Measurements from ENCODE around the gene GNG12. TPM values are rescaled to one million over a fixed set of nuclear protein-coding genes. Genes with fewer than 3 reads are reported as not detected.
A peak's percentile ranks its signal among the peaks of the same experiment; 100 is the strongest.

Gene GNG12
- total RNA-seq, 1 experiment from 2014 or later, result 211 TPM

- DNase-seq (ENCODE audit: low read depth), result no peak
Observed at GRCh38 chr1:67653304-67653703, 180.0 kb downstream of the GNG12 start.

GRCh38 chr1:67652800-67653199 lies 180.5 kb downstream of the GNG12 start:
- peak; percentile 87 for DNase-seq (ENCODE audit: low read depth)

Other genes starting within 250 kb of the GNG12 start
- gene GADD45A, start 148.3 kb downstream of the GNG12 start, total RNA-seq (2014; rRNA removed; shearing (Covaris generic)), result 46.6 and 48.8 TPM in 2 replicates
- 1.6 and 2.0 TPM in 2 replicates for gene DIRAS3, start 217.2 kb upstream of the GNG12 start, total RNA-seq (2014; rRNA removed; shearing (Covaris generic))

Measured in M059J (cell line).